Uterus (tissue), 2 donors: Measurements from ENCODE around the gene GUCY2C.

Experiments used
- POLR2A ChIP-seq, 2 donors: fragments of 450-650 bp; IDR thresholded peaks; one replicate each; pipeline ENCODE4 v1.6.1; 2016; ENCODE audit warnings: antibody characterized with exemption in 2 of 2, mild to moderate bottlenecking in 1 of 2, moderate library complexity in 1 of 2
- TF ChIP-seq, protein P1 (sequence below), 4 experiments: fragments of 200-600 bp in 2 of 4; fragments of 450-650 bp in 2 of 4; sonication (generic) in 2 of 4; IDR thresholded peaks; one replicate each; pipeline ENCODE4 v1.5.1; 2016 to 2019; ENCODE audit warnings: antibody characterized with exemption in 4 of 4, mild to moderate bottlenecking in 2 of 4, moderate library complexity in 1 of 4

DNA sequence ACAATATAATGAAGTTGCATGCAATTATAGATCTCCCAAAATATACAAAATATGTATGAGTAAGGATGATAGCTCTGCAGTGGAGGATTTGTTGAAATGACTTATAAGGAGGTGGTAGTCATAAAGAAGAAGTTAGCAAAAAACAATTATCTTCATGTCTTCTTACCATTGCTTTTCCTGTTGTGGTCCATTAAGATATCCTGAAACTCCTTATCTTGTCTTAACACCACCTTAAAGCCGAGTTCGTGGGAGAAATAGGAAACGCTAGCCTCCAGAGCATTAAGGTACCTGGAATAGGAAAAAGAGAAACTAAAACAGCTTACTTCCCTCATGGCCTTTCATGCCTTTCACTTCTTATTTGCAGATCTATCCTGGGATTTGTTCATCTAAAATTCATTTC is 15.2 kb downstream of the GUCY2C start:
- TF ChIP-seq, protein P1, sequence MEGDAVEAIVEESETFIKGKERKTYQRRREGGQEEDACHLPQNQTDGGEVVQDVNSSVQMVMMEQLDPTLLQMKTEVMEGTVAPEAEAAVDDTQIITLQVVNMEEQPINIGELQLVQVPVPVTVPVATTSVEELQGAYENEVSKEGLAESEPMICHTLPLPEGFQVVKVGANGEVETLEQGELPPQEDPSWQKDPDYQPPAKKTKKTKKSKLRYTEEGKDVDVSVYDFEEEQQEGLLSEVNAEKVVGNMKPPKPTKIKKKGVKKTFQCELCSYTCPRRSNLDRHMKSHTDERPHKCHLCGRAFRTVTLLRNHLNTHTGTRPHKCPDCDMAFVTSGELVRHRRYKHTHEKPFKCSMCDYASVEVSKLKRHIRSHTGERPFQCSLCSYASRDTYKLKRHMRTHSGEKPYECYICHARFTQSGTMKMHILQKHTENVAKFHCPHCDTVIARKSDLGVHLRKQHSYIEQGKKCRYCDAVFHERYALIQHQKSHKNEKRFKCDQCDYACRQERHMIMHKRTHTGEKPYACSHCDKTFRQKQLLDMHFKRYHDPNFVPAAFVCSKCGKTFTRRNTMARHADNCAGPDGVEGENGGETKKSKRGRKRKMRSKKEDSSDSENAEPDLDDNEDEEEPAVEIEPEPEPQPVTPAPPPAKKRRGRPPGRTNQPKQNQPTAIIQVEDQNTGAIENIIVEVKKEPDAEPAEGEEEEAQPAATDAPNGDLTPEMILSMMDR (IDR thresholded peaks at IDR 0.05): no peak
- TF ChIP-seq POLR2A (IDR thresholded peaks at IDR 0.05): no peak
